Activated CD8-positive, alpha-beta memory T cell treated with anti-CD3 and anti-CD28 coated beads, Interleukin-2, amount 50 U/mL, for 1 hour (primary cell): ENCODE results near the gene MBNL2.

ENCODE experiments used
- DNase-seq: peaks from one replicate; pipeline ENCODE4 v3.0.0-alpha.2; 2020; ENCODE audit errors: extremely low read depth

The MBNL2 gene

GRCh38 chr13:97253581-97254293 is 31.6 kb downstream of the MBNL2 start:
- no peak for DNase-seq

GRCh38 chr13:97254816-97255215 is 32.7 kb downstream of the MBNL2 start:
- no peak for DNase-seq

GRCh38 chr13:97255515-97256021 is 33.4 kb downstream of the MBNL2 start:
- DNase-seq: no peak

- DNase-seq: no peak
These were observed 34.2 kb downstream of the MBNL2 start for GRCh38 chr13:97256343-97256783.

GRCh38 chr13:97257228-97257755 is 35.2 kb downstream of the MBNL2 start:
- no peak for DNase-seq

- no peak for DNase-seq
These were observed 36.0 kb downstream of the MBNL2 start for GRCh38 chr13:97257800-97258799.

- no peak for DNase-seq
These were observed 36.7 kb downstream of the MBNL2 start for GRCh38 chr13:97258801-97259200.

GRCh38 chr13:97259410-97259797 is 37.3 kb downstream of the MBNL2 start:
- no peak for DNase-seq

- DNase-seq: no peak
These were observed 37.9 kb downstream of the MBNL2 start for GRCh38 chr13:97259798-97260714.

- no peak for DNase-seq
These were observed 39.3 kb downstream of the MBNL2 start for GRCh38 chr13:97261254-97262005.

- DNase-seq: no peak
These were observed 39.9 kb downstream of the MBNL2 start for GRCh38 chr13:97262058-97262457.

GRCh38 chr13:97263160-97263559 is 41.0 kb downstream of the MBNL2 start:
- DNase-seq: no peak

- DNase-seq: no peak
These were observed 42.5 kb downstream of the MBNL2 start for GRCh38 chr13:97264663-97265062.

- no peak for DNase-seq
These were observed 44.2 kb downstream of the MBNL2 start for GRCh38 chr13:97266332-97266731.

GRCh38 chr13:97266772-97267417 is 44.8 kb downstream of the MBNL2 start:
- DNase-seq: no peak

- DNase-seq: no peak
These were observed 45.4 kb downstream of the MBNL2 start for GRCh38 chr13:97267418-97268059.

GRCh38 chr13:97268772-97269171 is 46.6 kb downstream of the MBNL2 start:
- no peak for DNase-seq

GRCh38 chr13:97269603-97270002 is 47.5 kb downstream of the MBNL2 start:
- no peak for DNase-seq

GRCh38 chr13:97272526-97272925 is 50.4 kb downstream of the MBNL2 start:
- no peak for DNase-seq
